IMR-90 (cell line): ENCODE results near the gene BBS12.

Experiments used
- BHLHE40 ChIP-seq: fragments of 150-350 bp; IDR thresholded peaks from 2 replicates; pipeline ENCODE4 v1.6.1; 2016; ENCODE audit warnings: mild to moderate bottlenecking, low read depth, low read length
- POLR2A ChIP-seq: IDR thresholded peaks from 2 replicates; pipeline ENCODE4 v1.6.1; 2012; ENCODE audit warnings: mild to moderate bottlenecking, low read depth, low read length
- RAD21 ChIP-seq: IDR thresholded peaks from 2 replicates; pipeline ENCODE4 v1.6.1; 2012; ENCODE audit warnings: low read length, improper control_type of control experiment
- SMC3 ChIP-seq: fragments of 150-350 bp; IDR thresholded peaks from 2 replicates; pipeline ENCODE4 v1.6.1; 2016; ENCODE audit warnings: low read depth, mild to moderate bottlenecking, antibody characterized with exemption, low read length, moderate library complexity
- TF ChIP-seq, protein P1 (sequence below): conservative IDR thresholded peaks from 2 replicates; pipeline ENCODE4 v1.5.1; 2012; ENCODE audit warnings: mild to moderate bottlenecking, low read depth, low read length, improper control_type of control experiment

DNA sequence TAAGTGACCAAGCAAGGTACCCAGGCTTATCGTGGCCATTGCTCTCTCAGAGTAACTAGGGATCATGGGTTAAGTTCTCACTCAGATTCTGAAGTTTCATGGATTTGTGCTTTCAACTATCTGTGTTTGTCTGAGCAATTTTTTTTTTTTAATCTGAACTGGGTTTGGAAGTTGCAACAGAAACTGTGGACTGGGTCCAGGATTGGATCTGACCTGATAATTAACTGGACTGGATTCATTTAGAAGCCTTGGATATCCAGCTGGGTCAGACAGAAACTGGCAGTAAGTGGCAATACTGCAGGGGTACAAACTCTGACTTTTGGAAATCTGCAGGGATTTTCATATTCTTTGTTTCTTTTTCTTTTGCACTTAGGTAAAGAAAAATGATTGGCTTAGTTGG is 55.4 kb downstream of the BBS12 start:
- TF ChIP-seq, protein P1, sequence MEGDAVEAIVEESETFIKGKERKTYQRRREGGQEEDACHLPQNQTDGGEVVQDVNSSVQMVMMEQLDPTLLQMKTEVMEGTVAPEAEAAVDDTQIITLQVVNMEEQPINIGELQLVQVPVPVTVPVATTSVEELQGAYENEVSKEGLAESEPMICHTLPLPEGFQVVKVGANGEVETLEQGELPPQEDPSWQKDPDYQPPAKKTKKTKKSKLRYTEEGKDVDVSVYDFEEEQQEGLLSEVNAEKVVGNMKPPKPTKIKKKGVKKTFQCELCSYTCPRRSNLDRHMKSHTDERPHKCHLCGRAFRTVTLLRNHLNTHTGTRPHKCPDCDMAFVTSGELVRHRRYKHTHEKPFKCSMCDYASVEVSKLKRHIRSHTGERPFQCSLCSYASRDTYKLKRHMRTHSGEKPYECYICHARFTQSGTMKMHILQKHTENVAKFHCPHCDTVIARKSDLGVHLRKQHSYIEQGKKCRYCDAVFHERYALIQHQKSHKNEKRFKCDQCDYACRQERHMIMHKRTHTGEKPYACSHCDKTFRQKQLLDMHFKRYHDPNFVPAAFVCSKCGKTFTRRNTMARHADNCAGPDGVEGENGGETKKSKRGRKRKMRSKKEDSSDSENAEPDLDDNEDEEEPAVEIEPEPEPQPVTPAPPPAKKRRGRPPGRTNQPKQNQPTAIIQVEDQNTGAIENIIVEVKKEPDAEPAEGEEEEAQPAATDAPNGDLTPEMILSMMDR: no peak
- no peak for TF ChIP-seq RAD21
- no peak for TF ChIP-seq SMC3
- no peak for TF ChIP-seq POLR2A
- TF ChIP-seq BHLHE40: no peak
